MM.1S (cell line): ENCODE results near the gene NFATC3.

ENCODE experiments used
- EZH2phosphoT487 ChIP-seq: fragments of 300-600 bp; sonication (generic); IDR thresholded peaks from 2 replicates; pipeline ENCODE4 v1.6.1; 2018; ENCODE audit warnings: antibody characterized with exemption, low read length
- TF ChIP-seq, protein P1 (sequence below): fragments of 300-600 bp; sonication (generic); IDR thresholded peaks from 2 replicates; pipeline ENCODE4 v1.5.1; 2016; ENCODE audit warnings: antibody characterized with exemption, low read length, mixed read lengths

DNA sequence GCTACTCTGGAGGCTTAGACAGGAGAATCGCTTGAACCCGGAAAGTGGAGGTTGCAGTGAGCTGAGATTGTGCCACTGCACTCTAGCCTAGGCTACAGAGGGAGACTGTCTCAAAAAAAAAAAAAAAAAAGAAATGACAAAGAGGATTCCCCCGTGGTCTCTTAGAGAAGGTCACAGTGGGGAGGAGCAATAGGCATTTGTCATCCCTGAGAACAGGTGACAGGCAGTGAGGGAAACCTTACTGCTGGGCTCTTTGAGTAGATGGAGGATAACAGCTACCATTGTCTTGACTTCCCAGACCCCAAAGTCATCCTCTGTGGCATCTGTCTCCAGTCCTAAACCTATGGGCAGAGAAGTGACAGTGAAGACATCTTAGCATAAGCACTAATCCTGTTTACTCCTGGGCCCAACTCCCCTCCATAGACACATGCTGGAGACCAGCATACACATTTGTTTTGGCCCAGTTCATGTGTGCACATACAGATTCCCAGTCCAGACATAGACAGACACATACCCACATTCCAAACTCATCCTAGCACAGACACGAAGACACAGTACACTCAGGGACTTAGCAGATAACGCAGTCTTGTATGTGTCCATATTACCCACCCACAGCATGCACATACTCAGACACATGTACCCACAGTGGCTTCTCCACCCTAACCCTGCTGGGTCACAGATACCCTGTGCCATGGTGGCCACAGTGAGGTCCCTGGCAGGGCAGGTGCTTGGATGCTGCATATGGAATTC is 148.1 kb downstream of the NFATC3 start:
- TF ChIP-seq, protein P1, sequence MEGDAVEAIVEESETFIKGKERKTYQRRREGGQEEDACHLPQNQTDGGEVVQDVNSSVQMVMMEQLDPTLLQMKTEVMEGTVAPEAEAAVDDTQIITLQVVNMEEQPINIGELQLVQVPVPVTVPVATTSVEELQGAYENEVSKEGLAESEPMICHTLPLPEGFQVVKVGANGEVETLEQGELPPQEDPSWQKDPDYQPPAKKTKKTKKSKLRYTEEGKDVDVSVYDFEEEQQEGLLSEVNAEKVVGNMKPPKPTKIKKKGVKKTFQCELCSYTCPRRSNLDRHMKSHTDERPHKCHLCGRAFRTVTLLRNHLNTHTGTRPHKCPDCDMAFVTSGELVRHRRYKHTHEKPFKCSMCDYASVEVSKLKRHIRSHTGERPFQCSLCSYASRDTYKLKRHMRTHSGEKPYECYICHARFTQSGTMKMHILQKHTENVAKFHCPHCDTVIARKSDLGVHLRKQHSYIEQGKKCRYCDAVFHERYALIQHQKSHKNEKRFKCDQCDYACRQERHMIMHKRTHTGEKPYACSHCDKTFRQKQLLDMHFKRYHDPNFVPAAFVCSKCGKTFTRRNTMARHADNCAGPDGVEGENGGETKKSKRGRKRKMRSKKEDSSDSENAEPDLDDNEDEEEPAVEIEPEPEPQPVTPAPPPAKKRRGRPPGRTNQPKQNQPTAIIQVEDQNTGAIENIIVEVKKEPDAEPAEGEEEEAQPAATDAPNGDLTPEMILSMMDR = no peak
- TF ChIP-seq EZH2phosphoT487 = no peak
